ENCODE results near the gene TSTD1.
"Not testable (repeated sequence)": the region's sequence is repeated elsewhere in the genome, so short reads cannot be mapped to it uniquely, and the experiment has no call there.

TSTD1 gene

DNA sequence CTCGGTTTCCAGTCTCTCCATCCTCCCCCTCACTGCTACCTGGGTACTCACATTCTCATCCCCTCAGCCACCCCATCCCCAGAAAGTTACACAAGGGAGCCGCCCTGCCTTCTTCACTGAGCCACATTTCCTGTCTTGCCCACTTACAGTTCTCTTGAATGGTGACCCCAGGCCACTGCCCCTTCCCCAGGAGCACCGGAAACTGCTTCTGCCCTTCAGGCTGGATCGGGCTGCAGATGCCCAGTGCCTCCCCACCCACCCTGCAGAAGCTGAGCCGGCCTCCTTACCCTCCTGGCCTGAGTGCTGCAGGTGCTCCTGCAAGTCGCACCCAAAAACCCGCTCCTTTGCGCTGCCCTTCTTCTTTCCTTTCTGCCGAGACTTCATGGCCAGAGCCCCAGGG lies 30.5 kb upstream of the TSTD1 start:
- DNase-seq (ENCODE audit: low read depth in 1 of 2, low spot score in 1 of 2) = no peak
- H3K4me3 ChIP-seq (replicated peaks; ENCODE audit: insufficient read depth, low read length) = peak overlapping the region; percentile 58
- no peaks in the 10 kb centered on the region for H3K27me3 ChIP-seq (ENCODE audit: insufficient read depth, poor library complexity, severe bottlenecking)
- TF ChIP-seq POLR2AphosphoS5 (IDR thresholded peaks at IDR 0.05; ENCODE audit: low read depth) = no peak
- no peak for TF ChIP-seq GABPA (IDR thresholded peaks at IDR 0.05; ENCODE audit: low read depth)
- TF ChIP-seq SPI1 (IDR thresholded peaks at IDR 0.05; ENCODE audit: borderline replicate concordance, low read depth) = no peak
- TF ChIP-seq, protein P1, sequence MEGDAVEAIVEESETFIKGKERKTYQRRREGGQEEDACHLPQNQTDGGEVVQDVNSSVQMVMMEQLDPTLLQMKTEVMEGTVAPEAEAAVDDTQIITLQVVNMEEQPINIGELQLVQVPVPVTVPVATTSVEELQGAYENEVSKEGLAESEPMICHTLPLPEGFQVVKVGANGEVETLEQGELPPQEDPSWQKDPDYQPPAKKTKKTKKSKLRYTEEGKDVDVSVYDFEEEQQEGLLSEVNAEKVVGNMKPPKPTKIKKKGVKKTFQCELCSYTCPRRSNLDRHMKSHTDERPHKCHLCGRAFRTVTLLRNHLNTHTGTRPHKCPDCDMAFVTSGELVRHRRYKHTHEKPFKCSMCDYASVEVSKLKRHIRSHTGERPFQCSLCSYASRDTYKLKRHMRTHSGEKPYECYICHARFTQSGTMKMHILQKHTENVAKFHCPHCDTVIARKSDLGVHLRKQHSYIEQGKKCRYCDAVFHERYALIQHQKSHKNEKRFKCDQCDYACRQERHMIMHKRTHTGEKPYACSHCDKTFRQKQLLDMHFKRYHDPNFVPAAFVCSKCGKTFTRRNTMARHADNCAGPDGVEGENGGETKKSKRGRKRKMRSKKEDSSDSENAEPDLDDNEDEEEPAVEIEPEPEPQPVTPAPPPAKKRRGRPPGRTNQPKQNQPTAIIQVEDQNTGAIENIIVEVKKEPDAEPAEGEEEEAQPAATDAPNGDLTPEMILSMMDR (IDR thresholded peaks at IDR 0.05; ENCODE audit: insufficient read depth, low read length) = no peak
- TF ChIP-seq, protein P2, sequence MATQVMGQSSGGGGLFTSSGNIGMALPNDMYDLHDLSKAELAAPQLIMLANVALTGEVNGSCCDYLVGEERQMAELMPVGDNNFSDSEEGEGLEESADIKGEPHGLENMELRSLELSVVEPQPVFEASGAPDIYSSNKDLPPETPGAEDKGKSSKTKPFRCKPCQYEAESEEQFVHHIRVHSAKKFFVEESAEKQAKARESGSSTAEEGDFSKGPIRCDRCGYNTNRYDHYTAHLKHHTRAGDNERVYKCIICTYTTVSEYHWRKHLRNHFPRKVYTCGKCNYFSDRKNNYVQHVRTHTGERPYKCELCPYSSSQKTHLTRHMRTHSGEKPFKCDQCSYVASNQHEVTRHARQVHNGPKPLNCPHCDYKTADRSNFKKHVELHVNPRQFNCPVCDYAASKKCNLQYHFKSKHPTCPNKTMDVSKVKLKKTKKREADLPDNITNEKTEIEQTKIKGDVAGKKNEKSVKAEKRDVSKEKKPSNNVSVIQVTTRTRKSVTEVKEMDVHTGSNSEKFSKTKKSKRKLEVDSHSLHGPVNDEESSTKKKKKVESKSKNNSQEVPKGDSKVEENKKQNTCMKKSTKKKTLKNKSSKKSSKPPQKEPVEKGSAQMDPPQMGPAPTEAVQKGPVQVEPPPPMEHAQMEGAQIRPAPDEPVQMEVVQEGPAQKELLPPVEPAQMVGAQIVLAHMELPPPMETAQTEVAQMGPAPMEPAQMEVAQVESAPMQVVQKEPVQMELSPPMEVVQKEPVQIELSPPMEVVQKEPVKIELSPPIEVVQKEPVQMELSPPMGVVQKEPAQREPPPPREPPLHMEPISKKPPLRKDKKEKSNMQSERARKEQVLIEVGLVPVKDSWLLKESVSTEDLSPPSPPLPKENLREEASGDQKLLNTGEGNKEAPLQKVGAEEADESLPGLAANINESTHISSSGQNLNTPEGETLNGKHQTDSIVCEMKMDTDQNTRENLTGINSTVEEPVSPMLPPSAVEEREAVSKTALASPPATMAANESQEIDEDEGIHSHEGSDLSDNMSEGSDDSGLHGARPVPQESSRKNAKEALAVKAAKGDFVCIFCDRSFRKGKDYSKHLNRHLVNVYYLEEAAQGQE (IDR thresholded peaks at IDR 0.05; ENCODE audit: insufficient replicate concordance, low read depth) = no peak
- peak overlapping the region; percentile 95 for H3K27ac ChIP-seq (replicated peaks)

DNA sequence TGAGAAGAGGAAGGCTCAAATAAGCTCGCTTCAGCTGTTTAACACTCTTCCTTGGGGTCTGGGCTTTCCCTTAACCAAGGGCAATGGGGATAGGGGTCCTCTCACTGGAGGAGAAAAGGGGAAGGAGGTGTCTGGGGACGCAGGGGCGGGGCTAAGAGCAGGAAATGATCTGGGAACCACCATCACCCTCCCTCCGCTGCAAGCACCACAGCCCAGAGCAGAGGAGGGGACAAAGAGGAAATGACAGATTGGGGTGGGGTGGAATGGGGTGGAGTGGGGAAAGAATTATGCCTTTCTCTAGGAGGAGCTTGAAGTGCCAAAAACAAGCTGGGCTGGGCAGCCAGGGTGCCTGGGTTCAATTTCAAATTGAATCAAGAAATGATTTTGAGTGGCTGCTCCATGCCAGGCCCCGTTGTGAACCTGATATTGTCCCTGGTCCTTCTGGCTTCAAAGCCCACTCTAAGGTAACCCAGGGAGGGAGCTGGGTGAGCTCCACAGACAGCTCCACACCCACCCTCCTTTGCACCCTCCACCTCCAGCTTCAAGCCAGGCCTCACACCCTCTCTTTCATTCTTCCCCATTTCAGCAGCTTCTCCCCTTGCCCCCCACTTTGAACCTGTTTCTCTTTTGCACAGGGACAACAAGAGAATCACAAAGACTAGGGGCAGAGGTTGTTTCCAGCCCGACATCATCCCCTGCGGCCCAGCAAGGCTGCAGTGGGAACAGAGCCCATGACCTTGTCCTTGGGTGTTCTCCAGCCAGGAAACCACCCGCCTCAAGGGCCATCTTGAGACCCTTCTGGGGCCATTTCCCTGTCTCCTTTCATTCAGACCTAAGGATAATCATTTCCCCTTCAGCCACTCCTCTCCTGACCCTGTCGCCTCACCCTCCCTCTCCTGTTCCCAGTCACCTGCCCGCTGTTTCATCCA lies 29.8 kb upstream of the TSTD1 start:
- no peaks in the 10 kb centered on the region for H3K27me3 ChIP-seq (ENCODE audit: insufficient read depth, poor library complexity, severe bottlenecking)
- H3K4me3 ChIP-seq (replicated peaks; ENCODE audit: insufficient read depth, low read length) = peak overlapping the region; percentile 58
- DNase-seq (ENCODE audit: low read depth in 1 of 2, low spot score in 1 of 2) = peak; percentile 74 to 96
- TF ChIP-seq, protein P1 (IDR thresholded peaks at IDR 0.05; ENCODE audit: insufficient read depth, low read length) = no peak
- peak; percentile 21 for TF ChIP-seq POLR2AphosphoS5 (IDR thresholded peaks at IDR 0.05; ENCODE audit: low read depth)
- peak; percentile 87 for TF ChIP-seq SPI1 (IDR thresholded peaks at IDR 0.05; ENCODE audit: borderline replicate concordance, low read depth)
- peak; percentile 55 for TF ChIP-seq GABPA (IDR thresholded peaks at IDR 0.05; ENCODE audit: low read depth)
- TF ChIP-seq, protein P2 (IDR thresholded peaks at IDR 0.05; ENCODE audit: insufficient replicate concordance, low read depth) = no peak
- peak overlapping the region; percentile 95 for H3K27ac ChIP-seq (replicated peaks)

DNA sequence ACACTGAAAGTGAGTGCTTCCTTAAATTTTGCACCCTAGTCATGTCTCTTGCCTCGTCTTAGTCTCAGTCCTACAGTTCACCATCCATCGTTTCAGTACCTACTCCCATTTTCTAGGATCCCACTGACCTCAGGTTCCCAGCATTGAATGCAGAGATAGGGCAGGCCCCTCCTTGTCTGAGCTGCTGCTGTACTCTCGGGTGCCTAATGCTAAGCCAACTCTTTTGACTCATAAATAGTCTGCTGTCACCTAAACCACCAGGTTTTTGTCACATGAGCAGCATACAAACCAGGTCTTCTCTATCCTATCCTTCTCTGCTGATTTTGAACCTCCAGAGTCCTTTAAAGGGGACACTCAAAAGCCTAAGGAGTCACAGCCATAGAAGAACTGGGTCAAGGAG lies 27.9 kb upstream of the TSTD1 start:
- no peak for DNase-seq (ENCODE audit: low read depth in 1 of 2, low spot score in 1 of 2)
- Histone ChIP-seq H3K27me3 (ENCODE audit: insufficient read depth, poor library complexity, severe bottlenecking) (no peaks in the 10 kb centered on the region), H3K27ac (replicated peaks) (no peak overlapping the region), H3K4me3 (replicated peaks; ENCODE audit: insufficient read depth, low read length) (no peak overlapping the region)
- TF ChIP-seq, protein P2 (IDR thresholded peaks at IDR 0.05; ENCODE audit: insufficient replicate concordance, low read depth) = no peak
- TF ChIP-seq GABPA (IDR thresholded peaks at IDR 0.05; ENCODE audit: low read depth) (no peak), SPI1 (IDR thresholded peaks at IDR 0.05; ENCODE audit: borderline replicate concordance, low read depth) (no peak), POLR2AphosphoS5 (IDR thresholded peaks at IDR 0.05; ENCODE audit: low read depth) (no peak)
- TF ChIP-seq, protein P1 (IDR thresholded peaks at IDR 0.05; ENCODE audit: insufficient read depth, low read length) = no peak

DNA sequence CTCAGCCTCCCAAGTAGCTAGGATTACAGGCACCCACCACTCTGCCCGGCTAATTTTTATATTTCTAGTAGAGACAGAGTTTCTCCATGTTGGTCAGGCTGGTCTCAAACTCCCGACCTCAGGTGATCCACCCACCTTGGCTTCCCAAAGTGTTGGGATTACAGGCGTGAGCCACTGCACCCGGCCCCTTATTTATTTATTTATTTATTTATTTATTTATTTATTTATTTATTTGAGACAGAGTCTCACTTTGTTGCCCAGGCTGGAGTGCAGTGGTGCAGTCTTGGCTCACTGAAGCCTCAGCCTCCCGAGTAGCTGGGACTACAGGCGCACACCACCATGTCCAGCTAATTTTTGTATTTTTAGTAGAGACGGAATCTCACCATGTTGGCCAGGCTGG lies 26.9 kb upstream of the TSTD1 start:
- not testable (repeated sequence) for DNase-seq (ENCODE audit: low read depth in 1 of 2, low spot score in 1 of 2); H3K27me3 ChIP-seq (ENCODE audit: insufficient read depth, poor library complexity, severe bottlenecking); H3K4me3 ChIP-seq (replicated peaks; ENCODE audit: insufficient read depth, low read length); H3K27ac ChIP-seq (replicated peaks)

DNA sequence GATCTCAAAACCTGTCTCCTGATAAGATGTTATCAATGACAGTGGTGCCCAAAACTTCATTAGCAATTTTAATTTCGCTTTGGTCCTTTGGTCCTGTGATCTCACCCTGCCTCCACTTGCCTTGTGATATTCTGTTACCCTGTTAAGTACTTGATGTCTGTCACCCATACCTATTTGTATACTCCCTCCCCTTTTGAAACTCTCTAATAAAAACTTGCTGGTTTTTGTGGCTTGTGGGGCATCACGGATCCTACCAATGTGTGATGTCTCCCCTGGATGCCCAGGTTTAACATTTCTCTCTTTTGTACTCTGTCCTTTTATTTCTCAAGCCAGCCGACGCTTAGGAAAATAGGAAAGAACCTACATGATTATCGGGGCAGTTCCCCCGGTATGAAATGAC lies 25.2 kb upstream of the TSTD1 start:
- H3K27ac ChIP-seq (replicated peaks); H3K27me3 ChIP-seq (ENCODE audit: insufficient read depth, poor library complexity, severe bottlenecking); H3K4me3 ChIP-seq (replicated peaks; ENCODE audit: insufficient read depth, low read length); DNase-seq (ENCODE audit: low read depth in 1 of 2, low spot score in 1 of 2): not testable (repeated sequence)

Measured in HL-60 (cell line).